K562 (cell line): ENCODE data around the gene MLXIPL. TPM values are rescaled to one million over a fixed set of nuclear protein-coding genes. Genes with fewer than 3 reads are reported as not detected.
A peak's percentile ranks its signal among the peaks of the same experiment; 100 is the strongest.

Experiments used
- MLX ChIP-seq, 2 experiments: fragments of 450-650 bp in 1 of 2; sonication (generic) in 1 of 2; formaldehyde crosslinking; conservative IDR thresholded peaks; 2 replicates each; pipeline versions ENCODE4 v1.4.0 to v1.8.1; 2020 to 2022; ENCODE audit warnings: mild to moderate bottlenecking in 1 of 2, missing genetic modification reagents in 1 of 2
- ZNF740 ChIP-seq, 3 experiments: fragments of 200-800 bp in 1 of 3; sonication (Bioruptor generic) in 1 of 3; sonication (generic) in 1 of 3; formaldehyde crosslinking in 1 of 3; IDR thresholded peaks; 2 replicates each; pipeline versions ENCODE4 v1.6.1 to v1.8.0; 2016 to 2022; ENCODE audit warnings: mild to moderate bottlenecking in 2 of 3, missing compliant biosample characterization in 2 of 3, missing genetic modification characterization in 2 of 3, missing genetic modification reagents in 1 of 3
- ZSCAN32 ChIP-seq: fragments of 450-650 bp; formaldehyde crosslinking; IDR thresholded peaks from 2 replicates; pipeline ENCODE4 v1.4.0; 2020; ENCODE audit warnings: mild to moderate bottlenecking, moderate library complexity
- polyA plus RNA-seq, 8 experiments: library from polyadenylated mRNA; depleted of rRNA in 4 of 8; stranded (reverse) in 5 of 8; unstranded in 3 of 8; fragments of >200 nt; fragmentation: Nextera tagmentation in 2 of 8; fragmentation: Illumina TruSeq in 1 of 8; extraction: Ambion mirVana in 2 of 8; extraction: Trizol in 1 of 8; gene quantifications; 2 replicates each; pipeline versions ENCODE4 v1.2.1 to v1.2.3, GENCODE V29; 2011 to 2014; ENCODE audit warnings: inconsistent platforms in 1 of 8, missing spikeins in 1 of 8
- total RNA-seq, 7 experiments: library from RNA; depleted of rRNA in 6 of 7; stranded (reverse); fragments of >200 nt in 6 of 7; fragmentation: Illumina TruSeq in 2 of 7; extraction: Trizol in 2 of 7; gene quantifications; 2 replicates each; pipeline versions ENCODE4 v1.2.1 to v1.2.3, GENCODE V29; 2011 to 2021; ENCODE audit warnings: low replicate concordance in 1 of 7
- TF ChIP-seq, protein P1 (sequence below), 2 experiments: fragments of 150-350 bp in 1 of 2; IDR thresholded peaks; 2 replicates each; pipeline ENCODE4 v1.6.1; 2012 to 2016; ENCODE audit warnings: low read depth in 2 of 2, low read length in 2 of 2, mild to moderate bottlenecking in 1 of 2, moderate library complexity in 1 of 2

Gene MLXIPL
- total and polyA plus RNA-seq, 9 of the 15 experiments (the other 6 are each of a cell fraction or from before 2014, with no cell fraction given), result 0.11 to 18.4 (median 1.4) TPM

GRCh38 chr7:73578342-73579128, 45.8 kb downstream of the MLXIPL start, which contains the start of gene TBL2 (continued):
- TF ChIP-seq ZNF740 (CRISPR knock-in tag; IDR thresholded peaks at IDR 0.05), result no peak; the same call in 1 of the 2 replicates
- TF ChIP-seq ZNF740 (tag; IDR thresholded peaks at IDR 0.05), result no peak
- TF ChIP-seq, protein P1, sequence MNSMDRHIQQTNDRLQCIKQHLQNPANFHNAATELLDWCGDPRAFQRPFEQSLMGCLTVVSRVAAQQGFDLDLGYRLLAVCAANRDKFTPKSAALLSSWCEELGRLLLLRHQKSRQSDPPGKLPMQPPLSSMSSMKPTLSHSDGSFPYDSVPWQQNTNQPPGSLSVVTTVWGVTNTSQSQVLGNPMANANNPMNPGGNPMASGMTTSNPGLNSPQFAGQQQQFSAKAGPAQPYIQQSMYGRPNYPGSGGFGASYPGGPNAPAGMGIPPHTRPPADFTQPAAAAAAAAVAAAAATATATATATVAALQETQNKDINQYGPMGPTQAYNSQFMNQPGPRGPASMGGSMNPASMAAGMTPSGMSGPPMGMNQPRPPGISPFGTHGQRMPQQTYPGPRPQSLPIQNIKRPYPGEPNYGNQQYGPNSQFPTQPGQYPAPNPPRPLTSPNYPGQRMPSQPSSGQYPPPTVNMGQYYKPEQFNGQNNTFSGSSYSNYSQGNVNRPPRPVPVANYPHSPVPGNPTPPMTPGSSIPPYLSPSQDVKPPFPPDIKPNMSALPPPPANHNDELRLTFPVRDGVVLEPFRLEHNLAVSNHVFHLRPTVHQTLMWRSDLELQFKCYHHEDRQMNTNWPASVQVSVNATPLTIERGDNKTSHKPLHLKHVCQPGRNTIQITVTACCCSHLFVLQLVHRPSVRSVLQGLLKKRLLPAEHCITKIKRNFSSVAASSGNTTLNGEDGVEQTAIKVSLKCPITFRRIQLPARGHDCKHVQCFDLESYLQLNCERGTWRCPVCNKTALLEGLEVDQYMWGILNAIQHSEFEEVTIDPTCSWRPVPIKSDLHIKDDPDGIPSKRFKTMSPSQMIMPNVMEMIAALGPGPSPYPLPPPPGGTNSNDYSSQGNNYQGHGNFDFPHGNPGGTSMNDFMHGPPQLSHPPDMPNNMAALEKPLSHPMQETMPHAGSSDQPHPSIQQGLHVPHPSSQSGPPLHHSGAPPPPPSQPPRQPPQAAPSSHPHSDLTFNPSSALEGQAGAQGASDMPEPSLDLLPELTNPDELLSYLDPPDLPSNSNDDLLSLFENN (IDR thresholded peaks at IDR 0.05; ENCODE audit: low read depth in 2 of 2, low read length in 2 of 2), result peak in 1 of 2 experiments; percentile 70; a peak in 1 of 4 replicates
- TF ChIP-seq MLX (CRISPR knock-in tag; conservative IDR thresholded peaks at IDR 0.05), result peak in 1 of 2 experiments; percentile 69; a peak in 1 of 4 replicates
- peak; percentile 17; the same call in 1 of the 2 replicates for TF ChIP-seq ZSCAN32 (CRISPR knock-in tag)
